Esophagus squamous epithelium (tissue), 4 donors: ENCODE measurements around the gene AP1S1.

Experiments used
- POLR2A ChIP-seq, 4 donors: fragments of 450-650 bp; IDR thresholded peaks; one replicate each; pipeline ENCODE4 v1.6.1; 2017; ENCODE audit warnings: antibody characterized with exemption in 4 of 4, mild to moderate bottlenecking in 4 of 4, moderate library complexity in 3 of 4
- TF ChIP-seq, protein P1 (sequence below), 6 experiments: fragments of 450-650 bp in 4 of 6; fragments of 200-600 bp in 2 of 6; sonication (generic) in 2 of 6; IDR thresholded peaks; one replicate each; pipeline ENCODE4 v1.5.1; 2016 to 2019; ENCODE audit warnings: antibody characterized with exemption in 6 of 6, mild to moderate bottlenecking in 4 of 6, moderate library complexity in 4 of 6

DNA sequence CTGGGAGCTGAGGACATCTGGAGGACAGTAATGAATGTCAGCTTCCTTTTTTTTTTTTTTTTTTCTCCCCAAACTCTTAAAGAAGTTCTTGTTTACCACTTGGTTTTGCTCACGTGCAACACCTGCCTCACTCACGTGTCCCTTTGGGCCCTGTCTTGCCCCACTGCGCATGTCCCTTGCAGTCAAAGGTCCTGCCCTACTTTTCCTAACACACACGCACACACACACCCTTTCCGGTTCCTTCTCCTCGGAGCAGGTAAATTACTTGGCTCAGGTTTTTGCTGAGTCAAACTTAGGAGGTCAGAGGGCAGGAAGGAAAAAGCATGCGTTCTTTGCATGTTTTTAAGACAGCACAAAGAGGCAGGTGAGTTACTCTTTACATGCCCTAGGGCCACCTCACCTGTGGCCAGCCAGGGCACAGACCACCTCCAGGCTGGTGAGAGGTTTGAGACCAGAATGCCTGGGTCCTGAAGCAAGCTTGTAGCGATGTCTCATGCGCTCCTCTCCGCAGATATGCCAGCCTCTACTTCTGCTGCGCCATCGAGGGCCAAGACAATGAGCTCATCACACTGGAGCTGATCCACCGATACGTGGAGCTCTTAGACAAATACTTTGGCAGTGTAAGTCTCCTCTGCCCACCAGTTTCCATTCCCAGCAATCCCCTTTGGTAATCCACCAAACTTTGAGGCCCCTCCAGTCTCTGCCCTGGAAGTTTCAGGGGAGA, 2.8 kb downstream of the AP1S1 start:
- TF ChIP-seq, protein P1, sequence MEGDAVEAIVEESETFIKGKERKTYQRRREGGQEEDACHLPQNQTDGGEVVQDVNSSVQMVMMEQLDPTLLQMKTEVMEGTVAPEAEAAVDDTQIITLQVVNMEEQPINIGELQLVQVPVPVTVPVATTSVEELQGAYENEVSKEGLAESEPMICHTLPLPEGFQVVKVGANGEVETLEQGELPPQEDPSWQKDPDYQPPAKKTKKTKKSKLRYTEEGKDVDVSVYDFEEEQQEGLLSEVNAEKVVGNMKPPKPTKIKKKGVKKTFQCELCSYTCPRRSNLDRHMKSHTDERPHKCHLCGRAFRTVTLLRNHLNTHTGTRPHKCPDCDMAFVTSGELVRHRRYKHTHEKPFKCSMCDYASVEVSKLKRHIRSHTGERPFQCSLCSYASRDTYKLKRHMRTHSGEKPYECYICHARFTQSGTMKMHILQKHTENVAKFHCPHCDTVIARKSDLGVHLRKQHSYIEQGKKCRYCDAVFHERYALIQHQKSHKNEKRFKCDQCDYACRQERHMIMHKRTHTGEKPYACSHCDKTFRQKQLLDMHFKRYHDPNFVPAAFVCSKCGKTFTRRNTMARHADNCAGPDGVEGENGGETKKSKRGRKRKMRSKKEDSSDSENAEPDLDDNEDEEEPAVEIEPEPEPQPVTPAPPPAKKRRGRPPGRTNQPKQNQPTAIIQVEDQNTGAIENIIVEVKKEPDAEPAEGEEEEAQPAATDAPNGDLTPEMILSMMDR (IDR thresholded peaks at IDR 0.05), result no peak
- TF ChIP-seq POLR2A (IDR thresholded peaks at IDR 0.05), result no peak
